OCI-LY3 (cell line): ENCODE results near the gene TM4SF18.
"Not testable (repeated sequence)": the region's sequence is repeated elsewhere in the genome, so short reads cannot be mapped to it uniquely, and the experiment has no call there.

Experiments used
- H2AFZ ChIP-seq: fragments of 200-600, 300-600 bp; shearing (Covaris generic); 2 replicates; pipeline ENCODE4 v1.6.0; 2014; ENCODE audit warnings: antibody characterized with exemption, low read depth, low read length
- H3K27ac ChIP-seq: fragments of 200-600, 300-600 bp; sonication (generic); 2 replicates; pipeline ENCODE4 v1.5.1; 2014; ENCODE audit warnings: mild to moderate bottlenecking, low read length, moderate library complexity, mixed read lengths
- H3K27me3 ChIP-seq: fragments of 200-600, 300-600 bp; sonication (generic); 2 replicates; pipeline ENCODE4 v1.6.1; 2014; ENCODE audit warnings: low read depth, low read length, mixed read lengths
- H3K36me3 ChIP-seq: fragments of 200-600, 300-600 bp; sonication (generic); replicated peaks from 2 replicates; pipeline ENCODE3; 2014; ENCODE audit warnings: low read depth, low read length, mixed read lengths
- H3K4me1 ChIP-seq: fragments of 300-600, 200-600 bp; sonication (generic); 2 replicates; pipeline ENCODE4 v1.6.1; 2014; ENCODE audit warnings: low read length, mixed read lengths
- H3K4me2 ChIP-seq: fragments of 200-600, 300-600 bp; sonication (generic); 2 replicates; pipeline ENCODE4 v1.6.1; 2014; ENCODE audit warnings: low read length, mixed read lengths
- H3K4me3 ChIP-seq: fragments of 300-600, 200-600 bp; sonication (generic); 2 replicates; pipeline ENCODE4 v1.5.1; 2014; ENCODE audit warnings: antibody characterized with exemption, mild to moderate bottlenecking, low read length, moderate library complexity
- H3K79me2 ChIP-seq: fragments of 300-600, 200-600 bp; shearing (Covaris generic); 2 replicates; pipeline ENCODE4 v1.6.1; 2014; ENCODE audit warnings: mild to moderate bottlenecking, low read length, mixed read lengths
- H3K9ac ChIP-seq: fragments of 300-600, 200-600 bp; shearing (Covaris generic); 2 replicates; pipeline ENCODE4 v1.6.0; 2014; ENCODE audit warnings: mild to moderate bottlenecking, low read length, moderate library complexity
- H3K9me3 ChIP-seq: fragments of 200-600, 300-600 bp; shearing (Covaris generic); 2 replicates; pipeline ENCODE4 v1.6.1; 2014; ENCODE audit warnings: low read length, mixed read lengths; ENCODE audit not compliant: insufficient read depth
- H4K20me1 ChIP-seq: fragments of 200-600, 300-600 bp; sonication (generic); 2 replicates; pipeline ENCODE4 v1.6.1; 2016; ENCODE audit warnings: low read length, mixed read lengths; ENCODE audit not compliant: insufficient read depth
- EZH2phosphoT487 ChIP-seq: fragments of 200-600 bp; shearing (Covaris generic); IDR thresholded peaks from 2 replicates; pipeline ENCODE4 v1.6.1; 2018; ENCODE audit warnings: antibody characterized with exemption, mixed run types, low read depth
- TF ChIP-seq, protein P1 (sequence below): fragments of 200-600, 300-600 bp; sonication (generic); IDR thresholded peaks from 2 replicates; pipeline ENCODE4 v1.5.1; 2014; ENCODE audit warnings: antibody characterized with exemption, low read length, low read depth

The TM4SF18 gene

DNA sequence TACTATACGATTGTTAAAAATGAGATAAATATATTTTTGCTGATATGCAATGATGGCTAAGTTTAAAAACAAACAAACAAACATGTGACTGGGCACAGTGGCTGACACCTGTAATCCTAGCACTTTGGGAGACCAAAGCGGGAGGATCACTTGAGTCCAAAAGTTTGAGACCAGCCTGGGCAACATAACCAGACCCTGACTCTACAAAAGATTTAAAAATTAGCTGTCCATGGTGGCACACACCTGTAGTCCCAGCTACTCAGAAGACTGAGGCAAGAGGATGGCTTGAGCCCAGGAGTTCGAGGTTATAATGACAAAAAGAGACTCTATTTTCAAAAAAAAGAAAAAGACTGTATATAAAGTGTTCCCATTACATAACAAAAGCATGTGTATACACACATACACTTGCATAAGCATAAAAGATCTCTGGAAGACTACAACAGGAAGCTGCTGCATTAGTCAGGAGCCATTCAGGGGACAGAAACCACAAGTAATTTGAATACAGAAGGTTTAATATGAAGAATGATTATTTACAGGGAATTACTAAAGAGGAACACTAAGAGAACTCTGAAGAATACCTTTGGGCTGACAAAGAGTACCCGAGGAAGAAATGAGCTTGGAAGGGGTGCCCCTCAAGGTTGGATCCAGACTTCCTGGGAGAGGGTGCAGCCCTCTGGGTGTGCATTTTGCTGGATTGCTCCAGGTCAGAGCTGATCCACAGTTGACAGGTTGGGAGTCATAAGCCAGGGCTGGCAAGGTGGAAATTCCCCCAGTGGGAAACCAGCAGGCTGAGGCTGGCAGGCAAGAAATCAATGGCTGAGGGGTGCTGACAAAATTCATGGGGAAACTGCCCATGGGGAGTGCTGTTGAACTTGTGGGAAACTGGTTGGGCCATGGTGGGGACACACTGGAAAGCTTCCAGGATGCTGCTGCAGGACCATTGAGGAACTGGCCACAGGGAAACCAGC, 9.3 kb upstream of the TM4SF18 start:
- H3K4me3 ChIP-seq = no peak overlapping the region
- no peaks in the 10 kb centered on the region for H3K9me3 ChIP-seq
- H2AFZ ChIP-seq = no peak overlapping the region
- H3K27ac ChIP-seq = no peak overlapping the region
- TF ChIP-seq, protein P1, sequence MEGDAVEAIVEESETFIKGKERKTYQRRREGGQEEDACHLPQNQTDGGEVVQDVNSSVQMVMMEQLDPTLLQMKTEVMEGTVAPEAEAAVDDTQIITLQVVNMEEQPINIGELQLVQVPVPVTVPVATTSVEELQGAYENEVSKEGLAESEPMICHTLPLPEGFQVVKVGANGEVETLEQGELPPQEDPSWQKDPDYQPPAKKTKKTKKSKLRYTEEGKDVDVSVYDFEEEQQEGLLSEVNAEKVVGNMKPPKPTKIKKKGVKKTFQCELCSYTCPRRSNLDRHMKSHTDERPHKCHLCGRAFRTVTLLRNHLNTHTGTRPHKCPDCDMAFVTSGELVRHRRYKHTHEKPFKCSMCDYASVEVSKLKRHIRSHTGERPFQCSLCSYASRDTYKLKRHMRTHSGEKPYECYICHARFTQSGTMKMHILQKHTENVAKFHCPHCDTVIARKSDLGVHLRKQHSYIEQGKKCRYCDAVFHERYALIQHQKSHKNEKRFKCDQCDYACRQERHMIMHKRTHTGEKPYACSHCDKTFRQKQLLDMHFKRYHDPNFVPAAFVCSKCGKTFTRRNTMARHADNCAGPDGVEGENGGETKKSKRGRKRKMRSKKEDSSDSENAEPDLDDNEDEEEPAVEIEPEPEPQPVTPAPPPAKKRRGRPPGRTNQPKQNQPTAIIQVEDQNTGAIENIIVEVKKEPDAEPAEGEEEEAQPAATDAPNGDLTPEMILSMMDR = no peak
- no peak for TF ChIP-seq EZH2phosphoT487
- no peaks in the 10 kb centered on the region for H4K20me1 ChIP-seq
- peaks cover 39% of the 10 kb centered on the region for H3K27me3 ChIP-seq
- H3K36me3 ChIP-seq = no peaks in the 10 kb centered on the region
- H3K79me2 ChIP-seq = no peaks in the 10 kb centered on the region
- H3K4me1 ChIP-seq = no peaks in the 10 kb centered on the region
- H3K9ac ChIP-seq = no peak overlapping the region
- no peak overlapping the region for H3K4me2 ChIP-seq

DNA sequence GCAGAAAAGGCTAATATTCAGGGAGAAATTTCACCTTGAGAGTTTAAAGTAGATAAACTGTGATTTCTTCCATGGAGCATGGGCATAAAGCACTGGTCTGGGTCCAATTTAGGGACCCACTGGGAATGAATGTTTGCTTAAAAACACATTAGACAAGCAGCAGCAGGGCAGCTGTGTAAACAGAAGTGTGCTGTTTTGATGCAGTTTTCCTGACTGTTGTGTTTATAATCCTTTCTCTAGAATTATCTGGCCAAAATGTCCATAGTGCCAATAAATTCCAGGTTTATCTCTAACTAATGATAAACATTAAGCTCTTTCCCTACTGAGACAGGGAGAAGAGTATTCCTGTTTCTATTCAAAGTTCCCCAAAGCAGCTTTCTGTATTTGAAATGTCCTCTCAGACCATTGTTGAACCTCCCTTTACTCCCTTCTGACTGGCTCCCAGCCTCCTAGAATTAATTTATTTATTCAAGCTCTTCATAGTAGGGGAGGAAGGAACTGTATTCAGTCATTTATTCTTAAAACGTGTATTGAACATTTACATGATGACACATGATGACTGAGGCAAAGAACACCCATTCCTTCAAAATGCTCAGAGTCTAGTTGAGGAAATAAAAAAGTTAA, 7.0 kb upstream of the TM4SF18 start:
- Histone ChIP-seq H3K4me3 (no peak overlapping the region), H3K79me2 (no peaks in the 10 kb centered on the region), H3K27ac (no peak overlapping the region), H3K4me1 (no peaks in the 10 kb centered on the region), H3K4me2 (no peak overlapping the region), H3K27me3 (peaks cover 48% of the 10 kb centered on the region), H3K9me3 (no peaks in the 10 kb centered on the region), H4K20me1 (no peaks in the 10 kb centered on the region), H2AFZ (0 out of 2 replicates have a peak overlapping the region, but pooled peaks have one; percentile 21), H3K36me3 (no peaks in the 10 kb centered on the region), H3K9ac (no peak overlapping the region)
- no peak for TF ChIP-seq EZH2phosphoT487
- TF ChIP-seq, protein P1 = no peak

DNA sequence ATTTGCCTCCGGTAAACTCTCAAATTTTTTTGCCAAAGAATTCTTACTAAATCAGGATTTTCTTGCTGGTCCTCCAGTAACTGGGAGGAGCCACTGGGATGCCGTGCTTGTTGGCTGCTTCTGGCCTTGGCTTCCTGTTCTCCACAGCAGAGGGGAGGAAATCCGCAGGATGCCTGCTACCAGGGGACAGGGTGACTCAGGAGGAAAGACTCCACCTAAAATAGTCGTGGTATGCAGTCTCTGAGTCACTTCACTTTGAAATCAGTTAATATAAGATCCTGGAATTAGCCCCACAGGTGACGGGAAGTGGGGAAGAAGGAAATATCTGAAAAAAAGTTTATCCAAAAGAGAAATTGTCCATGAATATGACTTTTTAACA, 6.5 kb upstream of the TM4SF18 start:
- Histone ChIP-seq H3K9me3 (no peaks in the 10 kb centered on the region), H2AFZ (0 out of 2 replicates have a peak overlapping the region, but pooled peaks have one; percentile 21), H3K4me2 (no peak overlapping the region), H3K79me2 (no peaks in the 10 kb centered on the region), H3K27me3 (peaks cover 50% of the 10 kb centered on the region), H3K27ac (no peak overlapping the region), H4K20me1 (no peaks in the 10 kb centered on the region), H3K4me1 (no peaks in the 10 kb centered on the region), H3K9ac (no peak overlapping the region), H3K36me3 (no peaks in the 10 kb centered on the region), H3K4me3 (no peak overlapping the region)
- TF ChIP-seq, protein P1 = no peak
- TF ChIP-seq EZH2phosphoT487 = no peak

DNA sequence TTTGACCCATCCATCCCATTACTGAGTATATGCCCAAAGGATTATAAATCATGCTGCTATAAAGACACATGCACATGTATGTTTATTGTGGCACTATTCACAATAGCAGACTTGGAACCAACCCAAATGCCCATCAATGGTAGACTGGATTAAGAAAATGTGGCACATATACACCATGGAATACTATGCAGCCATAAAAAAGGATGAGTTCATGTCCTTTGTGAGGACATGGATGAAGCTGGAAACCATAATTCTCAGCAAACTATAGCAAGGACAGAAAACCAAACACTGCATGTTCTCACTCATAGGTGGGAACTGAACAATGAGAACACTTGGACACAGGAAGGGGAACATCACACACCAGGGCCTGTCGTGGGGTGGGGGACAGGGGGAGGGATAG, 4.0 kb upstream of the TM4SF18 start:
- H3K79me2 ChIP-seq, H3K27ac ChIP-seq, H3K4me2 ChIP-seq, H4K20me1 ChIP-seq, H3K36me3 ChIP-seq, H3K4me3 ChIP-seq, H3K4me1 ChIP-seq, H3K9ac ChIP-seq, H3K9me3 ChIP-seq, H2AFZ ChIP-seq: not testable (repeated sequence)
- peaks cover 43% of the 10 kb centered on the region for H3K27me3 ChIP-seq
